Keratinocyte (primary cell): ENCODE results near the gene PCGF5. TPM values are rescaled to one million over a fixed set of nuclear protein-coding genes. Genes with fewer than 3 reads are reported as not detected.

ENCODE experiments used
- DNase-seq: peaks from one replicate; pipeline ENCODE4 v3.0.0-alpha.2; 2011; ENCODE audit warnings: low read depth, missing footprints, low spot score
- FAIRE-seq: peaks from 2 replicates; lab custom pipeline; 2011; peaks lifted over from hg19 to GRCh38; lab: Jason Lieb, UNC
- H2AFZ ChIP-seq: 2 replicates; pipeline ENCODE4 v1.6.0; 2012; ENCODE audit warnings: low read length, control low read depth, inconsistent platforms; ENCODE audit not compliant: control insufficient read depth
- H3K27ac ChIP-seq: 2 replicates; pipeline ENCODE4 v1.5.1; 2011; ENCODE audit warnings: low read length; ENCODE audit not compliant: control insufficient read depth, insufficient read depth
- H3K27me3 ChIP-seq: 3 replicates; pipeline ENCODE4 v1.6.0; 2011; ENCODE audit warnings: low read length; ENCODE audit not compliant: control insufficient read depth, insufficient read depth; ENCODE audit errors: extremely low read depth
- H3K36me3 ChIP-seq, 2 experiments: 2 replicates in 1 of 2; 3 replicates in 1 of 2; pipeline ENCODE4 v1.5.1; 2011; ENCODE audit warnings: low read length in 2 of 2, mild to moderate bottlenecking in 1 of 2; ENCODE audit not compliant: control insufficient read depth in 2 of 2, insufficient read depth in 2 of 2; ENCODE audit errors: extremely low read depth in 1 of 2
- H3K4me1 ChIP-seq: 3 replicates; pipeline ENCODE4 v1.5.1; 2011; ENCODE audit warnings: low read length; ENCODE audit not compliant: control insufficient read depth, insufficient read depth; ENCODE audit errors: extremely low read depth
- H3K4me2 ChIP-seq: 3 replicates; pipeline ENCODE4 v1.6.0; 2011; ENCODE audit warnings: low read depth, low read length; ENCODE audit not compliant: control insufficient read depth, insufficient read depth; ENCODE audit errors: extremely low read depth
- H3K4me3 ChIP-seq, 3 experiments: fragments of 200-600 bp in 1 of 3; sonication (generic) in 1 of 3; 2 replicates in 2 of 3; 3 replicates in 1 of 3; pipeline ENCODE4 v1.5.1; 2011 to 2016; ENCODE audit warnings: low read length in 3 of 3, mild to moderate bottlenecking in 3 of 3, control low read depth in 2 of 3, inconsistent platforms in 1 of 3, low read depth in 1 of 3, mixed read lengths in 1 of 3, mixed run types in 1 of 3, moderate library complexity in 1 of 3; ENCODE audit not compliant: control insufficient read depth in 2 of 3, insufficient read depth in 2 of 3; ENCODE audit errors: extremely low read depth in 1 of 3
- H3K79me2 ChIP-seq: 2 replicates; pipeline ENCODE4 v1.6.0; 2012; ENCODE audit warnings: low read length; ENCODE audit not compliant: control insufficient read depth, insufficient read depth
- H3K9ac ChIP-seq: 3 replicates; pipeline ENCODE4 v1.6.0; 2011; ENCODE audit warnings: low read length; ENCODE audit not compliant: control insufficient read depth, insufficient read depth; ENCODE audit errors: extremely low read depth
- H3K9me1 ChIP-seq: 3 replicates; pipeline ENCODE4 v1.6.0; 2011; ENCODE audit warnings: low read length; ENCODE audit not compliant: control insufficient read depth, insufficient read depth; ENCODE audit errors: extremely low read depth
- H3K9me3 ChIP-seq: 2 replicates; pipeline ENCODE4 v1.5.1; 2012; ENCODE audit warnings: low read depth, low read length; ENCODE audit not compliant: control insufficient read depth
- H4K20me1 ChIP-seq: 3 replicates; pipeline ENCODE4 v1.6.0; 2011; ENCODE audit warnings: low read length; ENCODE audit not compliant: control insufficient read depth, insufficient read depth; ENCODE audit errors: extremely low read depth
- CTCF ChIP-seq, 3 experiments: IDR thresholded peaks in 1 of 3; conservative IDR thresholded peaks in 1 of 3; optimal IDR thresholded peaks in 1 of 3; 2 replicates in 2 of 3; 3 replicates in 1 of 3; pipeline versions ENCODE3 to v1.5.1; 2011; ENCODE audit warnings: low read length in 3 of 3, mild to moderate bottlenecking in 3 of 3, moderate library complexity in 2 of 3, control low read depth in 1 of 3, inconsistent platforms in 1 of 3; ENCODE audit not compliant: insufficient read depth in 2 of 3; ENCODE audit errors: extremely low read depth in 1 of 3
- EZH2 ChIP-seq: IDR thresholded peaks from one replicate; pipeline ENCODE4 v1.6.1; 2012; ENCODE audit warnings: inconsistent platforms, mild to moderate bottlenecking, low read length, moderate library complexity
- dilution Hi-C: fragments of 300-500 bp; cut with MboI; formaldehyde crosslinking; loops from one replicate; pipeline ENCODE4 v1.7.0; 2020; ENCODE audit warnings: low sequenced_read_pairs; ENCODE audit not compliant: extremely low pct_ligation_motif_present
- polyA plus RNA-seq, 5 experiments: library from polyadenylated mRNA; depleted of rRNA in 3 of 5; stranded (reverse) in 3 of 5; stranded (forward) in 1 of 5; unstranded in 1 of 5; fragments of >200 nt; gene quantifications; 1 replicate in 1 of 5; 2 replicates in 3 of 5; 3 replicates in 1 of 5; pipeline versions ENCODE4 v1.2.1 to v1.2.3, GENCODE V29; 2011 to 2012; ENCODE audit warnings: missing spikeins in 2 of 5, low read depth in 1 of 5, low replicate concordance in 1 of 5

The PCGF5 gene
- polyA plus RNA-seq, 1 donor (not counting 4 experiments of a cell fraction or from before 2014, with no cell fraction given), result 13.9 TPM

- Histone ChIP-seq H3K4me2 (no peak overlapping the region), H3K27ac (no peak overlapping the region), H2AFZ (no peak overlapping the region), H3K4me1 (no peaks in the 10 kb centered on the region), H3K9ac (no peak overlapping the region), H3K79me2 (no peaks in the 10 kb centered on the region), H3K9me1 (no peaks in the 10 kb centered on the region), H3K9me3 (no peaks in the 10 kb centered on the region), H3K36me3 (no peaks in the 10 kb centered on the region), H3K27me3 (no peaks in the 10 kb centered on the region), H3K4me3 (no peak overlapping the region), H4K20me1 (no peaks in the 10 kb centered on the region)
- DNase-seq (no peak), FAIRE-seq (no peak)
- no peak for TF ChIP-seq CTCF (optimal IDR thresholded peaks at IDR 0.05 in 1 of 3, IDR thresholded peaks at IDR 0.05 in 1 of 3, conservative IDR thresholded peaks at IDR 0.05 in 1 of 3; ENCODE audit: extremely low read depth in 1 of 3, insufficient read depth in 2 of 3, low read length in 3 of 3)
- TF ChIP-seq EZH2, result no peak
- dilution Hi-C loops, result no loop called here
These were observed 14.0 kb upstream of the PCGF5 start for GRCh38 chr10:91206427-91206826.

- no peak overlapping the region for H3K4me3 ChIP-seq
- H3K4me1 ChIP-seq, result no peaks in the 10 kb centered on the region
- H3K36me3 ChIP-seq, result no peaks in the 10 kb centered on the region
- no peaks in the 10 kb centered on the region for H3K9me1 ChIP-seq
- TF ChIP-seq CTCF (optimal IDR thresholded peaks at IDR 0.05 in 1 of 3, IDR thresholded peaks at IDR 0.05 in 1 of 3, conservative IDR thresholded peaks at IDR 0.05 in 1 of 3; ENCODE audit: extremely low read depth in 1 of 3, insufficient read depth in 2 of 3, low read length in 3 of 3) (no peak), EZH2 (no peak)
- no peaks in the 10 kb centered on the region for H3K9me3 ChIP-seq
- no peaks in the 10 kb centered on the region for H3K27me3 ChIP-seq
- DNase-seq (no peak), FAIRE-seq (no peak)
- no peak overlapping the region for H2AFZ ChIP-seq
- H4K20me1 ChIP-seq, result no peaks in the 10 kb centered on the region
- H3K27ac ChIP-seq, result no peak overlapping the region
- H3K4me2 ChIP-seq, result no peak overlapping the region
- no peak overlapping the region for H3K9ac ChIP-seq
- dilution Hi-C loops, result no loop called here
- H3K79me2 ChIP-seq, result no peaks in the 10 kb centered on the region
These were observed 13.5 kb upstream of the PCGF5 start for GRCh38 chr10:91206837-91207474.
